GM19193 (cell line): ENCODE results near the gene ZNF722.

Experiments
- POLR2A ChIP-seq: IDR thresholded peaks from 4 replicates; pipeline ENCODE4 v1.6.1; 2011; ENCODE audit not compliant: insufficient read depth, insufficient read length; ENCODE audit errors: extremely low read depth

ZNF722 gene

DNA sequence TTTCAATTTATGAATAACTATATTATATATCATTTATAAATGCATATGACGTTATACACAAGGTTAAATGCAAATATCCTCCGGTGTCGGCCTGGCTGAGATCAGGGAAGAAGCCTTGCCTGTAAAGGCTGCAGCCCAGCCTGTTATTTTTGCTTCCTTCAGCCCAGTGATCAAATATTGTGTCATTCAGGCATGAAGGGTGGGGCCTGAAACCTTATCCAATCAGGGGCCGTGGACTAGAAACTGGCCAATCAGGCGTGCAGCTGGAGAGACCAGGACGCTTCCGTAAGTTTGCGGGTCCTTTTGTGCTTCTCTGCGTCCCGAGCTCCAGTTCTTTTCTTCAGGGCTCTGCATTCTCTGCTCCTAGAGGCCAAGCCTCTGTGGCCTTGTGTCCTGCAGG is at the start of gene ZNF722:
Gene ZNF722, plus strand, starts transcription at position 301 of the 400 bp plus-strand sequence. CDS start 113 bp downstream, outside the sequence.
- TF ChIP-seq POLR2A = no peak

DNA sequence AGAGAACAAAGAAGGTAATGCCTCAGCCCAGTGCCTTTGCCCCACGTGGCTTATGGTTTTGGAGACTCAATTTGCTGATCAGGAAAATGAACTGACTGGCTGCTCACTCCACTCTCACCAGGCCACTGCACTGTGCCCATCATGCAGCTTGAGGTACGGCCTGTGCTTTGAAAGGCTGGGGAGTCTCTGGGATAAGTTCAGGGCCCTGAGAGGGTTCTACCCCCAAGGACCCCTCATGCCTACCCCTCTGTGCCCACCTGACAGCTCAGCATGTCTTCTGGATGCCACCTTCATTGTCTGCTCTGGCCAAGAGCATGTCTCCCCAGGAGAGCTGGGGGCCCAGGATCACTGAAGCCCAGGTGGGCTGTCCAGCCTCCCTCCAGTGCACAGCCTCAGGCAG is 45.5 kb upstream of the ZNF722 start:
- TF ChIP-seq POLR2A = no peak

GRCh38 chr7:63968629-63969028 is 30.0 kb upstream of the ZNF722 start:
- no peak for TF ChIP-seq POLR2A

- no peak for TF ChIP-seq POLR2A
Measured at GRCh38 chr7:64035388-64035787, 36.7 kb downstream of the ZNF722 start.

GRCh38 chr7:64037095-64037494 is 38.4 kb downstream of the ZNF722 start:
- TF ChIP-seq POLR2A = no peak

- TF ChIP-seq POLR2A = no peak
Measured at GRCh38 chr7:64045301-64046040, 46.8 kb downstream of the ZNF722 start, which contains the start of gene ZNF727. Gene ZNF727 (plus strand): TSS chr7:64045434. CDS start chr7:64045622, 188 bp downstream.

DNA sequence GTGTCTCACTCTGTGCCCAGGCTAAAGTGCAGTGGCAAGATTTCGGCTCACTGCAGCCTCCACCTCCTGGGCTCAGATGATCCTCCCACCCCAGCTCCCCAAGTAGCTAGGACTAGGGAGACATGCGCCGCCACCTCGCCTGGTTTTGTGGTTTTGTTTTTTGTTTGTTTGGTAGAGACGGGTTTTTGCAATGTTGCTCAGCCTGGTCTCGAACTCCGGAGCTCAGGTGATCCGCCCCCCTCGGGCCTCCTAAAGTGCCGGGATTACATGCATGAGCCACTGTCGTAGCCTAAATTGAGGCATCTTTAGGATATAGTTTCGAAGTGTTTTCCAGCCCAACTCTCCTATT is 47.4 kb downstream of the ZNF722 start:
- TF ChIP-seq POLR2A = no peak
